CD14-positive monocyte (primary cell): ENCODE measurements around the gene RNF181. TPM values are rescaled to one million over a fixed set of nuclear protein-coding genes. Genes with fewer than 3 reads are reported as not detected.

Experiments used
- DNase-seq, 3 donors: peaks; one replicate each; pipeline ENCODE4 v3.0.0-alpha.2; 2011 to 2022
- H2AFZ ChIP-seq: 2 replicates; pipeline ENCODE4 v1.6.0; 2012; ENCODE audit warnings: mild to moderate bottlenecking, low read depth, low read length, inconsistent platforms; ENCODE audit not compliant: insufficient read depth, poor library complexity, severe bottlenecking
- H3K27ac ChIP-seq, 2 donors: 1 replicate in 1 of 2; 2 replicates in 1 of 2; pipeline ENCODE4 v1.5.1; 2012 to 2013; ENCODE audit warnings: low read length in 2 of 2, control low read depth in 1 of 2, inconsistent platforms in 1 of 2, low read depth in 1 of 2, mild to moderate bottlenecking in 1 of 2
- H3K27me3 ChIP-seq, 2 donors: one replicate each; pipeline versions ENCODE4 v1.6.0 to v1.6.1; 2011 to 2013; ENCODE audit warnings: low read length in 2 of 2; ENCODE audit not compliant: control insufficient read depth in 2 of 2, insufficient read depth in 2 of 2
- H3K36me3 ChIP-seq, 2 donors: replicated peaks in 1 of 2; 1 replicate in 1 of 2; 2 replicates in 1 of 2; pipeline versions ENCODE4 v1.5.1 to v1.6.1; 2012 to 2013; ENCODE audit warnings: low read length in 2 of 2, control low read depth in 1 of 2, inconsistent platforms in 1 of 2, mild to moderate bottlenecking in 1 of 2; ENCODE audit not compliant: insufficient read depth in 2 of 2, control insufficient read depth in 1 of 2
- H3K4me1 ChIP-seq, 2 donors: 1 replicate in 1 of 2; 2 replicates in 1 of 2; pipeline versions ENCODE4 v1.5.1 to v1.6.1; 2012 to 2013; ENCODE audit warnings: low read length in 2 of 2, control low read depth in 1 of 2, inconsistent platforms in 1 of 2, mild to moderate bottlenecking in 1 of 2, moderate library complexity in 1 of 2; ENCODE audit not compliant: insufficient read depth in 2 of 2, control insufficient read depth in 1 of 2
- H3K4me2 ChIP-seq: replicated peaks from 2 replicates; pipeline ENCODE3; 2012; ENCODE audit warnings: low read length, moderate library complexity, mild to moderate bottlenecking; ENCODE audit not compliant: poor library complexity, severe bottlenecking; ENCODE audit errors: extremely low read depth
- H3K4me3 ChIP-seq, 3 experiments: fragments of 200-600 bp in 1 of 3; sonication (generic) in 1 of 3; replicated peaks in 1 of 3; 1 replicate in 2 of 3; 2 replicates in 1 of 3; pipeline ENCODE4 v1.5.1; 2011 to 2013; ENCODE audit warnings: low read length in 3 of 3, mild to moderate bottlenecking in 3 of 3, control low read depth in 2 of 3, low read depth in 2 of 3, inconsistent platforms in 1 of 3, moderate library complexity in 1 of 3
- H3K79me2 ChIP-seq: 2 replicates; pipeline ENCODE4 v1.6.0; 2012; ENCODE audit warnings: mild to moderate bottlenecking, control low read depth, inconsistent platforms, low read length, moderate library complexity; ENCODE audit not compliant: insufficient read depth
- H3K9ac ChIP-seq: 2 replicates; pipeline ENCODE4 v1.6.0; 2017; ENCODE audit warnings: low read length, mild to moderate bottlenecking; ENCODE audit not compliant: insufficient read depth, poor library complexity, severe bottlenecking
- H3K9me3 ChIP-seq, 2 donors: replicated peaks in 1 of 2; 1 replicate in 1 of 2; 2 replicates in 1 of 2; pipeline versions ENCODE4 v1.5.1 to v1.6.1; 2012 to 2013; ENCODE audit warnings: low read length in 2 of 2, control low read depth in 1 of 2; ENCODE audit not compliant: control insufficient read depth in 1 of 2, insufficient read depth in 1 of 2
- H4K20me1 ChIP-seq: 2 replicates; pipeline ENCODE4 v1.6.0; 2012; ENCODE audit warnings: mild to moderate bottlenecking, low read length, control low read depth, moderate library complexity; ENCODE audit not compliant: insufficient read depth
- H3K27ac Mint-ChIP-seq, 7 donors: one replicate each; pipeline ENCODE4 v1.8.0; 2020; ENCODE audit warnings: mild to moderate bottlenecking in 7 of 7, mixed read lengths in 7 of 7, moderate library complexity in 6 of 7, inconsistent platforms in 2 of 7
- H3K27me3 Mint-ChIP-seq, 3 donors: one replicate each; pipeline ENCODE4 v1.8.0; 2021 to 2022; ENCODE audit warnings: low read depth in 3 of 3, mild to moderate bottlenecking in 3 of 3, mixed read lengths in 3 of 3, moderate library complexity in 3 of 3, inconsistent platforms in 1 of 3
- H3K36me3 Mint-ChIP-seq, 2 donors: one replicate each; pipeline ENCODE4 v1.8.0; 2020; ENCODE audit warnings: mixed read lengths in 2 of 2, inconsistent platforms in 1 of 2, mild to moderate bottlenecking in 1 of 2
- H3K4me1 Mint-ChIP-seq: one replicate; pipeline ENCODE4 v1.8.0; 2020; ENCODE audit warnings: mild to moderate bottlenecking, mixed read lengths
- H3K4me3 Mint-ChIP-seq, 2 donors: one replicate each; pipeline ENCODE4 v1.8.0; 2020; ENCODE audit warnings: mild to moderate bottlenecking in 2 of 2, mixed read lengths in 2 of 2, moderate library complexity in 1 of 2
- H3K9me3 Mint-ChIP-seq, 7 donors: one replicate each; pipeline ENCODE4 v1.8.0; 2020 to 2022; ENCODE audit warnings: mixed read lengths in 7 of 7, mild to moderate bottlenecking in 6 of 7, moderate library complexity in 6 of 7, inconsistent platforms in 2 of 7
- CTCF ChIP-seq: fragments of 200-600 bp; IDR thresholded peaks from one replicate; pipeline ENCODE4 v1.8.0; 2022; ENCODE audit warnings: antibody characterized with exemption, mild to moderate bottlenecking
- WGBS: methylation state at CpG from one replicate; pipeline ENCODE4 v1.1.5; 2013; ENCODE audit warnings: missing lambda C conversion rate; ENCODE audit not compliant: insufficient coverage; 5-methylcytosine and 5-hydroxymethylcytosine counted together
- intact Hi-C, 2 donors: fragments of 100-400 bp; cut with micrococcal nuclease; formaldehyde crosslinking; loops; one replicate each; pipeline versions ENCODE4 v1.15.0 to v1.15.1; 2023
- polyA minus RNA-seq: library from RNA; depleted of rRNA, polyadenylated mRNA; stranded (reverse); fragments of >200 nt; gene quantifications from 2 replicates; pipeline ENCODE4 v1.2.3, GENCODE V29; 2012
- polyA plus RNA-seq, 3 donors: library from polyadenylated mRNA; depleted of rRNA in 1 of 3; unstranded in 2 of 3; stranded (reverse) in 1 of 3; fragments of 300-500 nt in 2 of 3; fragments of >200 nt in 1 of 3; fragmentation: Illumina TruSeq in 2 of 3; gene quantifications; 1 replicate in 2 of 3; 2 replicates in 1 of 3; pipeline ENCODE4 v1.2.3, GENCODE V29; 2012 to 2021
- total RNA-seq, 12 experiments: library from RNA in 1 of 12; stranded (reverse) in 1 of 12; fragments of 120-200 nt in 1 of 12; gene quantifications; one replicate each; pipeline ENCODE4 v1.2.4 and lab custom pipeline; 2013 to 2026; ENCODE audit warnings: mixed read lengths in 6 of 12, inconsistent platforms in 1 of 12

The RNF181 gene
- 209 TPM for total RNA-seq (2013)
- 100 to 1,000 TPM; 254 to 475 (median 382) TPM for polyA plus RNA-seq
- polyA minus RNA-seq = 126 and 214 TPM in 2 replicates
- total RNA-seq (lab: John Stamatoyannopoulos, UW) = 19.2 to 47.0 (median 23.8) reads per million in 11 experiments

GRCh38 chr2:85595301-85596025 lies at the start of gene RNF181:
Gene RNF181, plus strand, starts transcription at chr2:85595745. Its CDS starts 19 bp downstream, at chr2:85595764.
- intact Hi-C loops = no loop called here

More at GRCh38 chr2:85595301-85596025, at the start of gene RNF181:
- Histone ChIP-seq H3K9ac (peak within 1 kb of the TSS; percentile 92), H3K27ac (peak within 1 kb of the TSS; percentile 81 to 94), H3K79me2 (peaks cover 64% of the 10 kb centered on the region), H2AFZ (peak within 1 kb of the TSS; percentile 92), H3K27me3 (no peaks in the 10 kb centered on the region), H3K4me2 (peak within 1 kb of the TSS; percentile 88), H3K36me3 (peaks cover 27 to 41% of the 10 kb centered on the region in 2 donors), H3K4me1 (peaks cover 41 to 47% of the 10 kb centered on the region in 2 donors), H4K20me1 (peaks cover 37% of the 10 kb centered on the region), H3K4me3 (peak within 1 kb of the TSS; percentile 55 to 91 (median 89)), H3K9me3 (no peaks in the 10 kb centered on the region)
- TF ChIP-seq CTCF = no peak
- peak; percentile 94 to 99 (median 96) for DNase-seq
- Mint-ChIP-seq H3K4me1 (peaks cover 47% of the 10 kb centered on the region), H3K4me3 (peak within 1 kb of the TSS; percentile 93 to 97), H3K27me3 (peaks cover 0 to 8% (median 2%) of the 10 kb centered on the region in 3 donors), H3K36me3 (peaks cover 41 to 50% of the 10 kb centered on the region in 2 donors), H3K9me3 (peaks cover 0 to 2% (median 0%) of the 10 kb centered on the region in 7 donors), H3K27ac (peak within 1 kb of the TSS; percentile 95 to 99 (median 97))
- WGBS = under 1% methylated on average over 47 of the region's 47 CpGs
